CD4-positive, alpha-beta T cell (primary cell): ENCODE measurements around the gene NPLOC4. TPM values are rescaled to one million over a fixed set of nuclear protein-coding genes. Genes with fewer than 3 reads are reported as not detected.

Source experiments
- ATAC-seq: fragments of 200-7000 bp; cut with Tn5 transposase; one replicate; pipeline ENCODE4 v1.10.0; 2022; ENCODE audit warnings: mild to moderate bottlenecking; ENCODE audit not compliant: poor library complexity
- CTCF ChIA-PET: fragments of 350-600 bp; sonication (Branson Sonifier 250); formaldehyde crosslinking; loops from one replicate; lab custom pipeline; 2021; ENCODE audit warnings: antibody characterized with exemption, inconsistent platforms; lab: Charles Lee
- POLR2A ChIA-PET: fragments of 350-600 bp; sonication (Branson Sonifier 250); formaldehyde crosslinking; loops from one replicate; lab custom pipeline; 2021; ENCODE audit warnings: antibody characterized with exemption, inconsistent platforms; lab: Charles Lee
- DNase-seq, 14 experiments: peaks; one replicate each; pipeline ENCODE4 v3.0.0-alpha.2; 2013 to 2020; ENCODE audit warnings: mixed read lengths in 2 of 14
- H3K27ac ChIP-seq, 2 donors: one replicate each; pipeline versions ENCODE4 v1.5.1 to v1.7.0; 2013; ENCODE audit warnings: low read length in 2 of 2, low read depth in 1 of 2, mild to moderate bottlenecking in 1 of 2
- H3K27me3 ChIP-seq, 2 experiments: 1 replicate in 1 of 2; 2 replicates in 1 of 2; pipeline versions ENCODE4 v1.6.1 to v1.7.0; 2013; ENCODE audit warnings: low read length in 2 of 2, control low read depth in 1 of 2, mild to moderate bottlenecking in 1 of 2, moderate library complexity in 1 of 2; ENCODE audit not compliant: insufficient read depth in 2 of 2, control insufficient read depth in 1 of 2
- H3K36me3 ChIP-seq: one replicate; pipeline ENCODE4 v1.6.1; 2013; ENCODE audit warnings: low read length, control low read depth; ENCODE audit not compliant: insufficient read depth
- H3K4me1 ChIP-seq: one replicate; pipeline ENCODE4 v1.6.1; 2013; ENCODE audit warnings: low read length, control low read depth; ENCODE audit not compliant: insufficient read depth
- H3K4me3 ChIP-seq: one replicate; pipeline ENCODE4 v1.5.1; 2013; ENCODE audit warnings: mild to moderate bottlenecking, low read length, moderate library complexity
- H3K9me3 ChIP-seq, 2 experiments: 1 replicate in 1 of 2; 2 replicates in 1 of 2; pipeline versions ENCODE4 v1.6.1 to v1.7.0; 2013; ENCODE audit warnings: low read length in 2 of 2, mild to moderate bottlenecking in 2 of 2, control low read depth in 1 of 2, moderate library complexity in 1 of 2; ENCODE audit not compliant: control insufficient read depth in 1 of 2, insufficient read depth in 1 of 2
- H3K27ac Mint-ChIP-seq: one replicate; pipeline ENCODE4 v1.8.0; 2020; ENCODE audit warnings: mixed read lengths
- H3K27me3 Mint-ChIP-seq: one replicate; pipeline ENCODE4 v1.8.0; 2021; ENCODE audit warnings: mixed read lengths
- H3K36me3 Mint-ChIP-seq: one replicate; pipeline ENCODE4 v1.8.0; 2021; ENCODE audit warnings: low read depth, mixed read lengths
- H3K4me1 Mint-ChIP-seq: one replicate; pipeline ENCODE4 v1.8.0; 2021; ENCODE audit warnings: low read depth, mixed read lengths
- H3K4me3 Mint-ChIP-seq: one replicate; pipeline ENCODE4 v1.8.0; 2020; ENCODE audit warnings: mild to moderate bottlenecking, mixed read lengths
- H3K9me3 Mint-ChIP-seq: one replicate; pipeline ENCODE4 v1.8.0; 2020; ENCODE audit warnings: mixed read lengths
- intact Hi-C, 2 experiments: fragments of 100-400 bp; cut with DNase I in 1 of 2; cut with micrococcal nuclease in 1 of 2; formaldehyde crosslinking; loops; one replicate each; pipeline versions ENCODE4 v1.15.1 to v1.9.0; 2023 to 2025; cut with DNase I, micrococcal nuclease
- total RNA-seq, 174 experiments: library from RNA in 2 of 174; stranded (reverse) in 2 of 174; gene quantifications; one replicate each; pipeline ENCODE4 v1.2.3 and lab custom pipeline; 2021 to 2026
- TF ChIP-seq, protein P1 (sequence below): fragments of 200-600 bp; IDR thresholded peaks from one replicate; pipeline ENCODE4 v1.8.0; 2022; ENCODE audit warnings: antibody characterized with exemption, mild to moderate bottlenecking

Gene NPLOC4
- total RNA-seq, 2 experiments from 2014 or later = 61.0 to 62.4 TPM

DNA sequence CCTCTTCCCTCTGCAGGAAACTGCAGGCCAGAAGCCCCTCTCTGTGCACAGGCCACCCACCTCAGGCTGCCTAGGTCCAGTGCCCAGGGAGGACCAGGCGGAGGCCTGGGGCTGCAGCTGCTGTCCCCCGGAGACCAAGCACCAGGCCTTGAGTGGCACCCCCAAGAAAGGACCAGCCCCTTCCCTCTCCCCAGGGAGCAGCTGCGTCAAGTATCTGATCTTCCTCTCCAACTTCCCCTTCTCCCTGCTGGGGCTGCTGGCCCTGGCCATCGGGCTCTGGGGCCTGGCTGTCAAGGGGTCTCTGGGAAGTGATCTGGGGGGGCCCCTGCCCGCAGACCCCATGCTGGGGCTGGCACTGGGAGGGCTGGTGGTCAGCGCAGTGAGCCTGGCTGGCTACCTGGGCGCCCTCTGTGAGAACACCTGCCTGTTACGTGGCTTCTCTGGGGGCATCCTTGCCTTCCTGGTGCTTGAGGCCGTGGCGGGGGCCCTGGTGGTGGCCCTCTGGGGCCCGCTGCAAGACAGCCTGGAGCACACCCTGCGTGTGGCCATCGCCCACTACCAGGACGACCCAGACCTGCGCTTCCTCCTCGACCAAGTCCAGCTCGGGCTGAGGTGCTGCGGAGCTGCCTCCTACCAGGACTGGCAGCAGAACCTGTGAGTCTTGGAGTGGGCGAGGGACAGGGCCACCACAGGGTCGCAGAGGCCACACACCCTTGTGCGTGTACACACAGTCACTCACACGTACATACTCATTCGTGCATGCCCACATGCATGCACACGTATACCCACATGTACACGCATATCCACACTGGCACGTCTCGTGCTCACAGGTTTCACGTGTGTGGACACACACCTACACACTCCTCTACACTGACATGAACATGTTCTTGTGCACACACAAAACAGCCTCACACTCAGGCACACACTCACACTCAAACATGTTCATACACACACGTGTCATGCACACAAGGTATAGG is 8.4 kb upstream of the NPLOC4 start:
- POLR2A ChIA-PET = no interaction called here

DNA sequence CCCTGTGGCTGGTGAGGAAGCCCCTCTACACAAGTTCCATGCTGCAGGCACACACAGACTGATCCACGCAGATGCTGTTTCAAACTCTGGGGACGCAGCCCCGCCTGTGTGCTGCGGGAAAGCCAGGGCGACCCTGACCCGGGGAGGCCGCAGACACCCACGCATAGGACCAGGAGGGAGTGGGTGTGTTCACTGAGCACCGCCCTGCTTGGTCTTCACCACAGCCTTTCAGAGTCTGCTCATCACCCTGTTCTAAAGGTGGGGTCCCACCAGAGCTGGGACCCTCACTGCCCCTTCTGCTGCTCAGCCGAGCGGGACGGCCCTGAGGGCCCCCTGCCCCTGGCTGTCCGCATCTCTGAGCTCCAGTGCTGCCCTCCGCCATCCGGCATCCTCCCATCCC is 7.6 kb upstream of the NPLOC4 start:
- Mint-ChIP-seq H3K4me3 (no peak overlapping the region), H3K27me3 (peaks cover 15% of the 10 kb centered on the region), H3K4me1 (no peaks in the 10 kb centered on the region), H3K9me3 (no peaks in the 10 kb centered on the region), H3K27ac (no peak overlapping the region), H3K36me3 (no peaks in the 10 kb centered on the region)
- DNase-seq (no peak), ATAC-seq (no peak)
- Histone ChIP-seq H3K27ac (no peak overlapping the region), H3K36me3 (no peaks in the 10 kb centered on the region), H3K4me3 (no peak overlapping the region), H3K27me3 (peaks cover 8 to 11% of the 10 kb centered on the region in 2 experiments), H3K9me3 (peaks cover 0 to 14% of the 10 kb centered on the region in 2 experiments), H3K4me1 (no peaks in the 10 kb centered on the region)
- intact Hi-C loops = no loop called here
- TF ChIP-seq, protein P1, sequence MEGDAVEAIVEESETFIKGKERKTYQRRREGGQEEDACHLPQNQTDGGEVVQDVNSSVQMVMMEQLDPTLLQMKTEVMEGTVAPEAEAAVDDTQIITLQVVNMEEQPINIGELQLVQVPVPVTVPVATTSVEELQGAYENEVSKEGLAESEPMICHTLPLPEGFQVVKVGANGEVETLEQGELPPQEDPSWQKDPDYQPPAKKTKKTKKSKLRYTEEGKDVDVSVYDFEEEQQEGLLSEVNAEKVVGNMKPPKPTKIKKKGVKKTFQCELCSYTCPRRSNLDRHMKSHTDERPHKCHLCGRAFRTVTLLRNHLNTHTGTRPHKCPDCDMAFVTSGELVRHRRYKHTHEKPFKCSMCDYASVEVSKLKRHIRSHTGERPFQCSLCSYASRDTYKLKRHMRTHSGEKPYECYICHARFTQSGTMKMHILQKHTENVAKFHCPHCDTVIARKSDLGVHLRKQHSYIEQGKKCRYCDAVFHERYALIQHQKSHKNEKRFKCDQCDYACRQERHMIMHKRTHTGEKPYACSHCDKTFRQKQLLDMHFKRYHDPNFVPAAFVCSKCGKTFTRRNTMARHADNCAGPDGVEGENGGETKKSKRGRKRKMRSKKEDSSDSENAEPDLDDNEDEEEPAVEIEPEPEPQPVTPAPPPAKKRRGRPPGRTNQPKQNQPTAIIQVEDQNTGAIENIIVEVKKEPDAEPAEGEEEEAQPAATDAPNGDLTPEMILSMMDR = no peak
- POLR2A ChIA-PET = no interaction called here
- CTCF ChIA-PET = no interaction called here

More for the DNA sequence above, 8.4 kb upstream of the NPLOC4 start:
- no peaks in the 10 kb centered on the region for H3K36me3 Mint-ChIP-seq
- H3K9me3 Mint-ChIP-seq = no peaks in the 10 kb centered on the region
- Histone ChIP-seq H3K27me3 (peaks cover 12% of the 10 kb centered on the region in 2 experiments), H3K9me3 (peaks cover 0 to 15% of the 10 kb centered on the region in 2 experiments), H3K36me3 (no peaks in the 10 kb centered on the region), H3K27ac (no peak overlapping the region), H3K4me1 (no peaks in the 10 kb centered on the region), H3K4me3 (no peak overlapping the region)
- DNase-seq (no peak), ATAC-seq (no peak)
- H3K27ac Mint-ChIP-seq = no peak overlapping the region
- H3K4me3 Mint-ChIP-seq = no peak overlapping the region
- H3K4me1 Mint-ChIP-seq = no peaks in the 10 kb centered on the region
- intact Hi-C loops = no loop called here
- TF ChIP-seq, protein P1 = no peak
- CTCF ChIA-PET = no interaction called here
- peaks cover 20% of the 10 kb centered on the region for H3K27me3 Mint-ChIP-seq

DNA sequence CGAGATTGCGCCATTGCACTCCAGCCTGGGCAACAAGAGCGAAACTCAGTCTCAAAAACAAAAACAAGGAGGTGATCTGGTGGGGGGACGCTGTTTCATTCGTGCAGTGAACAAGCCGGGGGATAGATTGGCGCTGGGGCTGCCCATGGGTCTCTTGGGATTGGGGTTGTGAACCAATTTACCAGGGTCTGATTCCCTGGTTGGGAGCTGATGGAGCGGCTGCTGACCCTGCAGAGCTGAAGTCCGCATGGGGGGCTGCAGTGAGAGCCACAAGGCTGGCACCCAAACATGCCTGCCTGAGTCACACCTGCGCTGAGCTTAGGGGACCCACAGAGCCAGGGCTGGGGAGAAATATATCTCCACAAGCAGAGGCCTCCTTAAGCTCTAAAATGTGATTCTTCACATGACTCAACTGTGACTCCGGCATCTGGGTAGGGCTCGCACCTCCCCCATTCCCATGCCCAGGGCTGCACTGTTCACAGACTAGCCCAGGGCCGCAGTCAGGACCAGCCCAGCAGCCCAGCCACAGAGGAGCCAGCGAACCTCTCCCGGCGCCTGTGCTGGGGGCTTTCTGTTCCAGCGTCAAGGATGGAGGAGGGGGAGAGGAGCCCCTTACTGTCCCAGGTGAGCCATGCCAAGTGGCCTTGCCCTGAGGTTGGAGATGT is 5.0 kb upstream of the NPLOC4 start:
- H3K9me3 Mint-ChIP-seq = no peaks in the 10 kb centered on the region
- Histone ChIP-seq H3K36me3 (no peaks in the 10 kb centered on the region), H3K4me1 (peaks cover 7% of the 10 kb centered on the region), H3K27me3 (no peaks in the 10 kb centered on the region), H3K9me3 (no peaks in the 10 kb centered on the region), H3K4me3 (no peak overlapping the region), H3K27ac (no peak overlapping the region)
- ChIA-PET CTCF (no interaction called here), POLR2A (no interaction called here)
- TF ChIP-seq, protein P1 = no peak
- H3K27me3 Mint-ChIP-seq = no peaks in the 10 kb centered on the region
- DNase-seq (no peak), ATAC-seq (no peak)
- H3K27ac Mint-ChIP-seq = no peak overlapping the region
- intact Hi-C loops = no loop called here
- no peak overlapping the region for H3K4me3 Mint-ChIP-seq
- no peaks in the 10 kb centered on the region for H3K4me1 Mint-ChIP-seq
- no peaks in the 10 kb centered on the region for H3K36me3 Mint-ChIP-seq
